Prostate gland (tissue), 2 donors: ENCODE data around the gene LMO2.

ENCODE experiments used
- POLR2A ChIP-seq: fragments of 450-650 bp; IDR thresholded peaks from one replicate; pipeline ENCODE4 v1.6.1; 2016; ENCODE audit warnings: antibody characterized with exemption, mild to moderate bottlenecking
- POLR2AphosphoS5 ChIP-seq: sonication (generic); formaldehyde crosslinking; IDR thresholded peaks from one replicate; pipeline ENCODE4 v1.6.1; 2017; ENCODE audit warnings: antibody characterized with exemption
- TF ChIP-seq, protein P1 (sequence below), 4 experiments: fragments of 200-600 bp in 2 of 4; fragments of 450-650 bp in 2 of 4; sonication (generic) in 2 of 4; IDR thresholded peaks; 1 replicate in 3 of 4; 2 replicates in 1 of 4; pipeline ENCODE4 v1.5.1; 2016 to 2019; ENCODE audit warnings: antibody characterized with exemption in 4 of 4, mild to moderate bottlenecking in 2 of 4, moderate library complexity in 2 of 4

DNA sequence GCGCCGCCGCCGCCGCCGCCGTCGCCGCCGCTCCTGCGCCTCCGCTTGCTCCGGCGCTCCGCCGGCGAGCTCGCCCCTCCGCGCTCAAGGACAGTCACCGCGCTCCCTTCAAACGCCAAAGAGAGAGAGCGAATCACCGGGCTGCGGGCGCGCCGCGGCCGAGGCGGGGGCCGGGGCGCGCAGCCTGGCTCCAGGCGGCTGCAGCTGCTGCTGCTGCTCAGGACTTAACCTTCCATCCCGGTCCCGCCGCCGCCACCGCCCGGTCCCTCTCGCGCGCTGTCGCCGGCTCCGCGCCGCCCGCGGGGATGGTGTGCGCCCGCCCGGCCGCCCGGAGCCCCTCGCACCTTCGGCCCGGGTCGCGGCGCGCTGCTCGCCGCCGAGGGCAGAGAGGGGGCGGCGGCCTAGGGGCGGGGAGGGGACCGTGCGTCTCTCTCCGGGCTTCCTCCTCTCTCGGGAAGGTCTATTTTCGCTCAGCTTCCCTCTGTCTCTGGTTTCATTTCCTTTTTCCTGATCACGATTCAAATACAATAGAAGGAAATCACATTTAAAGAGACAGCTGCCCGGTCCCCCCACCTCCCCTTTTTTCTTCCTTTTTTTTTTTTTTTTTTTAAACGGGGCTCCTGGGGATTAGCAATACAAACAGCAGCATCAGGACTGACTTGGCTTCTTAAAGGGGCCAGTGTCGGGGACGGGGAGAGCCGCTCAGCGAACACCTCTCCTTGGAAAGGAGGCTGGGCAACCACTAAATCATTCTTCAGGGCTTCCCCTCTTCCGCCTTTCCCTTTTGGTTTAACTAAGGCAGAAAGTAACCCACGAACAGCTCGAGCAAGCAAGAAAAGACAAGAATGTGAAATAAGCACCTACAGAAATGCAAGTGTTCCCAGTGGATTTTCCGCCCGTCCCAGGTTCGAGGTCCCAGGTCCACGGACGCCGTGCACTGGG, 22.1 kb downstream of the LMO2 start:
- TF ChIP-seq, protein P1, sequence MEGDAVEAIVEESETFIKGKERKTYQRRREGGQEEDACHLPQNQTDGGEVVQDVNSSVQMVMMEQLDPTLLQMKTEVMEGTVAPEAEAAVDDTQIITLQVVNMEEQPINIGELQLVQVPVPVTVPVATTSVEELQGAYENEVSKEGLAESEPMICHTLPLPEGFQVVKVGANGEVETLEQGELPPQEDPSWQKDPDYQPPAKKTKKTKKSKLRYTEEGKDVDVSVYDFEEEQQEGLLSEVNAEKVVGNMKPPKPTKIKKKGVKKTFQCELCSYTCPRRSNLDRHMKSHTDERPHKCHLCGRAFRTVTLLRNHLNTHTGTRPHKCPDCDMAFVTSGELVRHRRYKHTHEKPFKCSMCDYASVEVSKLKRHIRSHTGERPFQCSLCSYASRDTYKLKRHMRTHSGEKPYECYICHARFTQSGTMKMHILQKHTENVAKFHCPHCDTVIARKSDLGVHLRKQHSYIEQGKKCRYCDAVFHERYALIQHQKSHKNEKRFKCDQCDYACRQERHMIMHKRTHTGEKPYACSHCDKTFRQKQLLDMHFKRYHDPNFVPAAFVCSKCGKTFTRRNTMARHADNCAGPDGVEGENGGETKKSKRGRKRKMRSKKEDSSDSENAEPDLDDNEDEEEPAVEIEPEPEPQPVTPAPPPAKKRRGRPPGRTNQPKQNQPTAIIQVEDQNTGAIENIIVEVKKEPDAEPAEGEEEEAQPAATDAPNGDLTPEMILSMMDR (IDR thresholded peaks at IDR 0.05), result no peak
- no peak for TF ChIP-seq POLR2A
- TF ChIP-seq POLR2AphosphoS5, result no peak
